Peyer's patch (tissue), 4 donors: ENCODE measurements around the gene RNASE11.

Experiments
- CTCF ChIP-seq, 6 experiments: fragments of 450-650 bp in 4 of 6; fragments of 200-600 bp in 2 of 6; sonication (generic) in 1 of 6; IDR thresholded peaks; one replicate each; pipeline ENCODE4 v1.5.1; 2017 to 2019; ENCODE audit warnings: antibody characterized with exemption in 6 of 6, mild to moderate bottlenecking in 3 of 6, moderate library complexity in 1 of 6
- POLR2A ChIP-seq, 2 donors: fragments of 450-650 bp; IDR thresholded peaks; one replicate each; pipeline ENCODE4 v1.5.1; 2017; ENCODE audit warnings: antibody characterized with exemption in 2 of 2, mild to moderate bottlenecking in 2 of 2, moderate library complexity in 2 of 2

- TF ChIP-seq CTCF (IDR thresholded peaks at IDR 0.05), result no peak
- no peak for TF ChIP-seq POLR2A (IDR thresholded peaks at IDR 0.05)
Observed at GRCh38 chr14:20569066-20569465, 18.7 kb downstream of the RNASE11 start.
